GM23338 (cell line): ENCODE data around the gene PDE4B. TPM values are rescaled to one million over a fixed set of nuclear protein-coding genes. Genes with fewer than 3 reads are reported as not detected.

ENCODE experiments used
- ATAC-seq: fragments of 200-7000 bp; cut with Tn5 transposase; 3 replicates; pipeline ENCODE4 v1.9.1; 2020
- DNase-seq: peaks from one replicate; pipeline ENCODE4 v3.0.0-alpha.2; 2015; ENCODE audit warnings: low spot score
- H2AFZ ChIP-seq: fragments of 200-600 bp; sonication (generic); 2 replicates; pipeline ENCODE4 v1.8.0; 2016; ENCODE audit warnings: antibody characterized with exemption, mild to moderate bottlenecking, moderate library complexity
- H3F3A ChIP-seq: fragments of 200-600 bp; sonication (generic); replicated peaks from 2 replicates; pipeline ENCODE4 v1.8.0; 2017; ENCODE audit warnings: antibody characterized with exemption, mixed run types, low read depth
- H3K27ac ChIP-seq: fragments of 200-600 bp; sonication (generic); 2 replicates; pipeline ENCODE4 v1.6.1; 2016; ENCODE audit warnings: low read depth
- H3K27me3 ChIP-seq: fragments of 200-600 bp; sonication (generic); 2 replicates; pipeline ENCODE4 v1.8.0; 2016; ENCODE audit warnings: mild to moderate bottlenecking, mixed run types, moderate library complexity; ENCODE audit not compliant: insufficient read depth
- H3K36me3 ChIP-seq: fragments of 200-600 bp; sonication (generic); 2 replicates; pipeline ENCODE4 v1.8.0; 2016; ENCODE audit warnings: mild to moderate bottlenecking; ENCODE audit not compliant: insufficient read depth
- H3K4me1 ChIP-seq: fragments of 200-600 bp; sonication (generic); 2 replicates; pipeline ENCODE4 v1.8.0; 2016; ENCODE audit warnings: mild to moderate bottlenecking, moderate library complexity; ENCODE audit not compliant: insufficient read depth
- H3K4me2 ChIP-seq: fragments of 200-600 bp; sonication (generic); 2 replicates; pipeline ENCODE4 v1.7.1; 2017; ENCODE audit warnings: mixed run types
- H3K4me3 ChIP-seq: fragments of 200-600 bp; sonication (generic); 2 replicates; pipeline ENCODE4 v1.6.1; 2016; ENCODE audit warnings: mixed run types
- H3K79me2 ChIP-seq: fragments of 200-600 bp; sonication (generic); replicated peaks from 2 replicates; pipeline ENCODE4 v1.8.0; 2017; ENCODE audit warnings: mild to moderate bottlenecking; ENCODE audit not compliant: insufficient read depth
- H3K9me2 ChIP-seq: fragments of 200-600 bp; sonication (generic); 2 replicates; pipeline ENCODE4 v1.8.0; 2017; ENCODE audit not compliant: insufficient read depth
- H4K20me1 ChIP-seq: fragments of 200-600 bp; sonication (generic); replicated peaks from 2 replicates; pipeline ENCODE4 v1.8.0; 2017; ENCODE audit warnings: mild to moderate bottlenecking; ENCODE audit not compliant: insufficient read depth
- H3K27ac Mint-ChIP-seq: 2 replicates; pipeline ENCODE4 v1.8.0; 2020; ENCODE audit warnings: inconsistent platforms, mild to moderate bottlenecking, moderate library complexity, mixed read lengths
- H3K27me3 Mint-ChIP-seq: 3 replicates; pipeline ENCODE4 v1.8.0; 2022; ENCODE audit warnings: low read depth, mild to moderate bottlenecking, moderate library complexity, mixed read lengths, inconsistent platforms; ENCODE audit not compliant: insufficient read depth, poor library complexity
- H3K36me3 Mint-ChIP-seq: 3 replicates; pipeline ENCODE4 v1.8.0; 2021; ENCODE audit warnings: low read depth, mild to moderate bottlenecking, inconsistent platforms, moderate library complexity, mixed read lengths
- H3K4me1 Mint-ChIP-seq: 3 replicates; pipeline ENCODE4 v1.8.0; 2020; ENCODE audit warnings: mild to moderate bottlenecking, inconsistent platforms, mixed read lengths
- H3K4me3 Mint-ChIP-seq: 3 replicates; pipeline ENCODE4 v1.8.0; 2021; ENCODE audit warnings: moderate library complexity, mild to moderate bottlenecking, inconsistent platforms, mixed read lengths
- H3K9me3 Mint-ChIP-seq: 3 replicates; pipeline ENCODE4 v1.8.0; 2020; ENCODE audit warnings: moderate library complexity, mild to moderate bottlenecking, inconsistent platforms, mixed read lengths
- CREB1 ChIP-seq: fragments of 250-450 bp; sonication (Bioruptor Pico); IDR thresholded peaks from 2 replicates; pipeline ENCODE4 v1.5.0; 2020; ENCODE audit warnings: low read depth, mild to moderate bottlenecking, moderate library complexity
- CTCF ChIP-seq, 2 experiments: fragments of 200-600 bp in 1 of 2; sonication (generic) in 1 of 2; conservative IDR thresholded peaks; 2 replicates each; pipeline versions ENCODE4 v1.5.1 to v1.6.1; 2016 to 2017; ENCODE audit warnings: antibody characterized with exemption in 2 of 2, low read depth in 2 of 2, mild to moderate bottlenecking in 2 of 2, moderate library complexity in 1 of 2
- EZH2 ChIP-seq: fragments of 200-600 bp; sonication (generic); IDR thresholded peaks from one replicate; pipeline ENCODE4 v1.8.0; 2017; ENCODE audit warnings: antibody characterized with exemption, mild to moderate bottlenecking, low read depth; ENCODE audit not compliant: unreplicated experiment
- EZH2phosphoT487 ChIP-seq: fragments of 200-600 bp; sonication (generic); IDR thresholded peaks from one replicate; pipeline ENCODE4 v1.8.1; 2018; ENCODE audit warnings: antibody characterized with exemption; ENCODE audit not compliant: unreplicated experiment
- JUNB ChIP-seq: IDR thresholded peaks from one replicate; pipeline ENCODE4 v1.6.1; 2016; ENCODE audit warnings: antibody characterized with exemption; ENCODE audit not compliant: unreplicated experiment
- POLR2AphosphoS5 ChIP-seq: IDR thresholded peaks from 2 replicates; pipeline ENCODE4 v1.6.1; 2016; ENCODE audit warnings: antibody characterized with exemption, low read depth
- ZNF114 ChIP-seq: fragments of 250-450 bp; sonication (Bioruptor Pico); IDR thresholded peaks from 2 replicates; pipeline ENCODE4 v1.5.0; 2020; ENCODE audit warnings: mild to moderate bottlenecking, moderate library complexity
- ZNF462 ChIP-seq: fragments of 250-450 bp; sonication (Bioruptor Pico); IDR thresholded peaks from 2 replicates; pipeline ENCODE4 v1.5.0; 2020; ENCODE audit warnings: mild to moderate bottlenecking, moderate library complexity
- polyA plus RNA-seq: library from polyadenylated mRNA; unstranded; fragments of >200 nt; fragmentation: Nextera tagmentation; extraction: Ambion mirVana; gene quantifications from 2 replicates; pipeline ENCODE4 v1.2.1, GENCODE V29; 2016
- total RNA-seq: library from RNA; depleted of rRNA; stranded (reverse); fragments of >200 nt; shearing (Covaris generic); gene quantifications from 2 replicates; pipeline ENCODE4 v1.2.3, GENCODE V29; 2014
- TF ChIP-seq, protein P1 (sequence below): IDR thresholded peaks from 2 replicates; pipeline ENCODE4 v1.6.1; 2016; ENCODE audit warnings: antibody characterized with exemption
- TF ChIP-seq, protein P2 (sequence below): IDR thresholded peaks from one replicate; pipeline ENCODE4 v1.6.1; 2018; ENCODE audit warnings: antibody characterized with exemption; ENCODE audit not compliant: unreplicated experiment

Gene PDE4B
- total and polyA plus RNA-seq, 2 experiments from 2014 or later: 14.0 to 25.6 TPM

DNA sequence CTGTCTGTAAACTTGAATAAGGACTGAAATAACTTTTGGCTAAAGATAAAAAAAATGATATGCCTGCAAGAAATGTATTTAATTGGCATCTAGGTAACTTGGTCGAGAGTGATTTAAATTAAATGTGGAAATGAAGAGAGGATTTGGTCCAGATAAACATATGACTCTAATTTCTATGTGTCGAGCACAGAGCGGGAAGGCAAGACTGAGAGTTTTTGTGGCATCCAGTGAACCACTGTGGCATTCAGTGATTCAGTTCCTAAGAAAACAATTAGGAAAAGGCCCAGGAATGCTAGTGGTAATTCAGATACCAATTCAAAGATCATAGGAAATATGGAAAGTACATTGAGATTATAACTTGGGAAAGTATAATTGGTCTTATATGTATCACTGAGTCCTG is 39.6 kb downstream of the PDE4B start:
- Histone ChIP-seq H3F3A (no peaks in the 10 kb centered on the region), H2AFZ (no peak overlapping the region), H3K36me3 (no peaks in the 10 kb centered on the region), H3K27ac (no peak overlapping the region), H3K9me2 (no peaks in the 10 kb centered on the region), H3K79me2 (no peaks in the 10 kb centered on the region), H3K27me3 (no peaks in the 10 kb centered on the region), H4K20me1 (no peaks in the 10 kb centered on the region), H3K4me3 (no peak overlapping the region), H3K4me2 (no peak overlapping the region), H3K4me1 (no peaks in the 10 kb centered on the region)
- Mint-ChIP-seq H3K36me3 (no peaks in the 10 kb centered on the region), H3K9me3 (no peaks in the 10 kb centered on the region), H3K4me3 (no peak overlapping the region), H3K4me1 (no peaks in the 10 kb centered on the region), H3K27me3 (no peaks in the 10 kb centered on the region), H3K27ac (no peak overlapping the region)
- DNase-seq: no peak
- ATAC-seq: no peak
- TF ChIP-seq CREB1 (CRISPR knock-in tag): no peak
- no peak for TF ChIP-seq POLR2AphosphoS5
- TF ChIP-seq JUNB: no peak
- no peak for TF ChIP-seq EZH2phosphoT487
- TF ChIP-seq, protein P1, sequence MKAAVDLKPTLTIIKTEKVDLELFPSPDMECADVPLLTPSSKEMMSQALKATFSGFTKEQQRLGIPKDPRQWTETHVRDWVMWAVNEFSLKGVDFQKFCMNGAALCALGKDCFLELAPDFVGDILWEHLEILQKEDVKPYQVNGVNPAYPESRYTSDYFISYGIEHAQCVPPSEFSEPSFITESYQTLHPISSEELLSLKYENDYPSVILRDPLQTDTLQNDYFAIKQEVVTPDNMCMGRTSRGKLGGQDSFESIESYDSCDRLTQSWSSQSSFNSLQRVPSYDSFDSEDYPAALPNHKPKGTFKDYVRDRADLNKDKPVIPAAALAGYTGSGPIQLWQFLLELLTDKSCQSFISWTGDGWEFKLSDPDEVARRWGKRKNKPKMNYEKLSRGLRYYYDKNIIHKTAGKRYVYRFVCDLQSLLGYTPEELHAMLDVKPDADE: no peak
- TF ChIP-seq EZH2: no peak
- no peak for TF ChIP-seq CTCF (conservative IDR thresholded peaks at IDR 0.05; ENCODE audit: low read depth in 2 of 2)
- TF ChIP-seq, protein P2, sequence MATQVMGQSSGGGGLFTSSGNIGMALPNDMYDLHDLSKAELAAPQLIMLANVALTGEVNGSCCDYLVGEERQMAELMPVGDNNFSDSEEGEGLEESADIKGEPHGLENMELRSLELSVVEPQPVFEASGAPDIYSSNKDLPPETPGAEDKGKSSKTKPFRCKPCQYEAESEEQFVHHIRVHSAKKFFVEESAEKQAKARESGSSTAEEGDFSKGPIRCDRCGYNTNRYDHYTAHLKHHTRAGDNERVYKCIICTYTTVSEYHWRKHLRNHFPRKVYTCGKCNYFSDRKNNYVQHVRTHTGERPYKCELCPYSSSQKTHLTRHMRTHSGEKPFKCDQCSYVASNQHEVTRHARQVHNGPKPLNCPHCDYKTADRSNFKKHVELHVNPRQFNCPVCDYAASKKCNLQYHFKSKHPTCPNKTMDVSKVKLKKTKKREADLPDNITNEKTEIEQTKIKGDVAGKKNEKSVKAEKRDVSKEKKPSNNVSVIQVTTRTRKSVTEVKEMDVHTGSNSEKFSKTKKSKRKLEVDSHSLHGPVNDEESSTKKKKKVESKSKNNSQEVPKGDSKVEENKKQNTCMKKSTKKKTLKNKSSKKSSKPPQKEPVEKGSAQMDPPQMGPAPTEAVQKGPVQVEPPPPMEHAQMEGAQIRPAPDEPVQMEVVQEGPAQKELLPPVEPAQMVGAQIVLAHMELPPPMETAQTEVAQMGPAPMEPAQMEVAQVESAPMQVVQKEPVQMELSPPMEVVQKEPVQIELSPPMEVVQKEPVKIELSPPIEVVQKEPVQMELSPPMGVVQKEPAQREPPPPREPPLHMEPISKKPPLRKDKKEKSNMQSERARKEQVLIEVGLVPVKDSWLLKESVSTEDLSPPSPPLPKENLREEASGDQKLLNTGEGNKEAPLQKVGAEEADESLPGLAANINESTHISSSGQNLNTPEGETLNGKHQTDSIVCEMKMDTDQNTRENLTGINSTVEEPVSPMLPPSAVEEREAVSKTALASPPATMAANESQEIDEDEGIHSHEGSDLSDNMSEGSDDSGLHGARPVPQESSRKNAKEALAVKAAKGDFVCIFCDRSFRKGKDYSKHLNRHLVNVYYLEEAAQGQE: no peak
- TF ChIP-seq ZNF114 (CRISPR knock-in tag): no peak
- TF ChIP-seq ZNF462: no peak
